Measurements from ENCODE around the gene MYBBP1A. TPM values are rescaled to one million over a fixed set of nuclear protein-coding genes. Genes with fewer than 3 reads are reported as not detected.

The MYBBP1A gene
- total RNA-seq, 5 donors from 2014 or later (not counting 1 experiment from before 2014, with no cell fraction given): 57.0 to 102 (median 94.2) TPM

DNA sequence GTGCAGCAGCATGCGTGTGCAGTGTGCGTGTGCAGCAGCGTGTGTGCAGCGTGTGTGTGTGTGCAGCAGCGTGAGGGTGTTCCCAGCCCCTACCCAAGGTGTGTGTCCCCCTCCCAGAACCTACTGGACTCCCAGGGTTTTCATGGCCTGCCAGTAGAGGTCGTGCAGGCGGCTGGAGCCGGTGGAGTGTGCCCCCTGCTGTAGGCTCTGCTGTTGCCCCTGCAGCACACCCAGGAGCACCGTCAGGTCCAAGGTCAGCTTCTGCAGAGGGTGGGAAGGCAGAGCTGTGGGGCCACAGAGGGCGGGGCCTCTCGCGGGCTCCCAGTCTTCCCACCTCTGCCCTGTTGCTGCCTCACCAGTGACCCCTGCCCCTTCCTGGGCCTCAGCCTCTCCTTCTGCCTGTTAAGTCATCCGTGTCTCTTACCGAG, 14.9 kb downstream of the MYBBP1A start:
- peaks cover 33 to 60% of the 10 kb centered on the region in 2 donors for H3K36me3 ChIP-seq (ENCODE audit: control insufficient read depth in 2 of 2, extremely low read depth in 1 of 2, insufficient read depth in 1 of 2, low read length in 1 of 2)
- Mint-ChIP-seq H3K9me3 (no peaks in the 10 kb centered on the region), H3K27ac (no peak overlapping the region), H3K36me3 (peaks cover 14% of the 10 kb centered on the region), H3K4me3 (no peak overlapping the region), H3K27me3 (no peaks in the 10 kb centered on the region), H3K4me1 (peaks cover 0 to 5% (median 1%) of the 10 kb centered on the region in 3 donors)
- DNase-seq (no peak), ATAC-seq (replicated peaks in 1 of 4) (no peak)
- H3K4me1 ChIP-seq (ENCODE audit: control insufficient read depth in 1 of 2, extremely low read depth in 1 of 2, insufficient read depth in 2 of 2, low read length in 2 of 2): no peaks in the 10 kb centered on the region
- no peaks in the 10 kb centered on the region for H3K9me3 ChIP-seq
- no peak overlapping the region for H3K27ac ChIP-seq (ENCODE audit: low read length)
- ChIA-PET CTCF (no interaction called here), POLR2A (no interaction called here)
- 84% methylated on average over 13 of the region's 14 CpGs for WGBS (ENCODE audit: insufficient coverage)
- H3K4me3 ChIP-seq (ENCODE audit: control insufficient read depth in 1 of 2, extremely low read depth in 1 of 2, low read length in 1 of 2): no peak overlapping the region
- H3K27me3 ChIP-seq (replicated peaks in 1 of 2; ENCODE audit: control insufficient read depth in 2 of 2, extremely low read depth in 1 of 2, insufficient read depth in 2 of 2, low read length in 1 of 2): peaks cover 0 to 3% of the 10 kb centered on the region in 2 experiments

- DNase-seq (no peak), ATAC-seq (replicated peaks in 1 of 4) (no peak)
- H3K9me3 ChIP-seq: no peaks in the 10 kb centered on the region
- POLR2A ChIA-PET: no interaction called here
- Mint-ChIP-seq H3K36me3 (peaks cover 14% of the 10 kb centered on the region), H3K4me1 (peaks cover 0 to 5% (median 1%) of the 10 kb centered on the region in 3 donors), H3K9me3 (no peaks in the 10 kb centered on the region), H3K27ac (no peak overlapping the region), H3K27me3 (no peaks in the 10 kb centered on the region), H3K4me3 (no peak overlapping the region)
- peaks cover 33 to 55% of the 10 kb centered on the region in 2 donors for H3K36me3 ChIP-seq (ENCODE audit: control insufficient read depth in 2 of 2, extremely low read depth in 1 of 2, insufficient read depth in 1 of 2, low read length in 1 of 2)
- H3K27ac ChIP-seq (ENCODE audit: low read length): no peak overlapping the region
- H3K27me3 ChIP-seq (replicated peaks in 1 of 2; ENCODE audit: control insufficient read depth in 2 of 2, extremely low read depth in 1 of 2, insufficient read depth in 2 of 2, low read length in 1 of 2): peaks cover 0 to 6% of the 10 kb centered on the region in 2 experiments
- CTCF ChIA-PET: interaction anchor here (0.6 kb wide), 2 partner anchors 117 to 121 kb away, joined by 3 read pairs; no protein-coding TSS in a partner anchor
- WGBS (ENCODE audit: insufficient coverage): over 99% methylated on average over 22 of the region's 26 CpGs
- no peaks in the 10 kb centered on the region for H3K4me1 ChIP-seq (ENCODE audit: control insufficient read depth in 1 of 2, extremely low read depth in 1 of 2, insufficient read depth in 2 of 2, low read length in 2 of 2)
- no peak overlapping the region for H3K4me3 ChIP-seq (ENCODE audit: control insufficient read depth in 1 of 2, extremely low read depth in 1 of 2, low read length in 1 of 2)
These were observed 15.5 kb downstream of the MYBBP1A start for GRCh38 chr17:4539576-4540223.

DNA sequence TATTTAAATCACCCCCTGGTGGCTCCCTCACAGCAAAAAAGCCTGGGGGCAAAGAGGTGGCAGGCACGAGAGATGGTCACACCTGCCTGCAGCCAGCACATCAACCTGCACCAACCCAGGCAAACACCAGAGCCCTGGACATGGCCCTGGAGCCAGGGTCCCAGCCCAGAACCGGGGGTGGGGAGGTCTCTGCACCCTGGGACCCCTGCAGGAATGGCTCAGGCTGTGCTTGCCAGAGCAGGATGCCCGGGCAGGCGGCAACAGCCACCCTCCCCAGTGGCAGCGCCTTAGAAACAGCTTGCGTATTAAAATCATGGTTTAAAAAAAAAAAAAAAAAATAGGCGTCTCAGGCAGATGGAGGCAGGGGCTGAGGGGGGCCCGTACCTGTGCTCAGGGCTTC, 16.2 kb downstream of the MYBBP1A start:
- H3K9me3 Mint-ChIP-seq: no peaks in the 10 kb centered on the region
- ATAC-seq (replicated peaks in 1 of 4) (no peak), DNase-seq (no peak)
- Histone ChIP-seq H3K4me1 (ENCODE audit: control insufficient read depth in 1 of 2, extremely low read depth in 1 of 2, insufficient read depth in 2 of 2, low read length in 2 of 2) (no peaks in the 10 kb centered on the region), H3K27ac (ENCODE audit: low read length) (no peak overlapping the region), H3K4me3 (ENCODE audit: control insufficient read depth in 1 of 2, extremely low read depth in 1 of 2, low read length in 1 of 2) (no peak overlapping the region), H3K36me3 (ENCODE audit: control insufficient read depth in 2 of 2, extremely low read depth in 1 of 2, insufficient read depth in 1 of 2, low read length in 1 of 2) (peaks cover 31 to 50% of the 10 kb centered on the region in 2 donors), H3K9me3 (no peaks in the 10 kb centered on the region), H3K27me3 (replicated peaks in 1 of 2; ENCODE audit: control insufficient read depth in 2 of 2, extremely low read depth in 1 of 2, insufficient read depth in 2 of 2, low read length in 1 of 2) (peaks cover 0 to 13% of the 10 kb centered on the region in 2 experiments)
- H3K4me3 Mint-ChIP-seq: no peak overlapping the region
- ChIA-PET POLR2A (no interaction called here), CTCF (interaction anchor here (0.6 kb wide), 2 partner anchors 116 to 121 kb away, joined by 3 read pairs; no protein-coding TSS in a partner anchor)
- peaks cover 14% of the 10 kb centered on the region for H3K36me3 Mint-ChIP-seq
- H3K27ac Mint-ChIP-seq: no peak overlapping the region
- 90% methylated on average over 3 of the region's 8 CpGs for WGBS (ENCODE audit: insufficient coverage)
- H3K27me3 Mint-ChIP-seq: no peaks in the 10 kb centered on the region
- H3K4me1 Mint-ChIP-seq: peaks cover 0 to 5% (median 1%) of the 10 kb centered on the region in 3 donors

- Mint-ChIP-seq H3K36me3 (peaks cover 14% of the 10 kb centered on the region), H3K27me3 (peaks cover 0 to 1% of the 10 kb centered on the region in 2 donors), H3K27ac (no peak overlapping the region), H3K4me1 (peaks cover 0 to 5% (median 1%) of the 10 kb centered on the region in 3 donors), H3K9me3 (no peaks in the 10 kb centered on the region), H3K4me3 (no peak overlapping the region)
- no peak for DNase-seq
- H3K36me3 ChIP-seq (ENCODE audit: control insufficient read depth in 2 of 2, extremely low read depth in 1 of 2, insufficient read depth in 1 of 2, low read length in 1 of 2): peaks cover 26 to 44% of the 10 kb centered on the region in 2 donors
- H3K9me3 ChIP-seq: no peaks in the 10 kb centered on the region
- ATAC-seq (replicated peaks in 1 of 4): no peak
- H3K4me3 ChIP-seq (ENCODE audit: control insufficient read depth in 1 of 2, extremely low read depth in 1 of 2, low read length in 1 of 2): no peak overlapping the region
- H3K27ac ChIP-seq (ENCODE audit: low read length): no peak overlapping the region
- 78% methylated on average over 4 of the region's 13 CpGs for WGBS (ENCODE audit: insufficient coverage)
- H3K4me1 ChIP-seq (ENCODE audit: control insufficient read depth in 1 of 2, extremely low read depth in 1 of 2, insufficient read depth in 2 of 2, low read length in 2 of 2): no peaks in the 10 kb centered on the region
- ChIA-PET POLR2A (no interaction called here), CTCF (no interaction called here)
- H3K27me3 ChIP-seq (replicated peaks in 1 of 2; ENCODE audit: control insufficient read depth in 2 of 2, extremely low read depth in 1 of 2, insufficient read depth in 2 of 2, low read length in 1 of 2): peaks cover 0 to 19% of the 10 kb centered on the region in 2 experiments
These were observed 16.8 kb downstream of the MYBBP1A start for GRCh38 chr17:4538236-4539002.

- H3K27me3 ChIP-seq (replicated peaks in 1 of 2; ENCODE audit: control insufficient read depth in 2 of 2, extremely low read depth in 1 of 2, insufficient read depth in 2 of 2, low read length in 1 of 2): peaks cover 0 to 26% of the 10 kb centered on the region in 2 experiments
- Mint-ChIP-seq H3K9me3 (no peaks in the 10 kb centered on the region), H3K27me3 (peaks cover 0 to 3% of the 10 kb centered on the region in 2 donors), H3K27ac (no peak overlapping the region), H3K36me3 (peaks cover 14% of the 10 kb centered on the region), H3K4me3 (no peak overlapping the region), H3K4me1 (peaks cover 0 to 5% (median 1%) of the 10 kb centered on the region in 3 donors)
- H3K4me1 ChIP-seq (ENCODE audit: control insufficient read depth in 1 of 2, extremely low read depth in 1 of 2, insufficient read depth in 2 of 2, low read length in 2 of 2): no peaks in the 10 kb centered on the region
- ChIA-PET POLR2A (no interaction called here), CTCF (no interaction called here)
- H3K9me3 ChIP-seq: no peaks in the 10 kb centered on the region
- 91% methylated on average over 18 of the region's 19 CpGs for WGBS (ENCODE audit: insufficient coverage)
- DNase-seq (no peak), ATAC-seq (replicated peaks in 1 of 4) (no peak)
- H3K27ac ChIP-seq (ENCODE audit: low read length): no peak overlapping the region
- H3K36me3 ChIP-seq (ENCODE audit: control insufficient read depth in 2 of 2, extremely low read depth in 1 of 2, insufficient read depth in 1 of 2, low read length in 1 of 2): peaks cover 24 to 37% of the 10 kb centered on the region in 2 donors
- no peak overlapping the region for H3K4me3 ChIP-seq (ENCODE audit: control insufficient read depth in 1 of 2, extremely low read depth in 1 of 2, low read length in 1 of 2)
These were observed 17.5 kb downstream of the MYBBP1A start for GRCh38 chr17:4537451-4538235.

GRCh38 chr17:4536742-4537411, 18.3 kb downstream of the MYBBP1A start:
- ATAC-seq (replicated peaks in 1 of 4) (no peak), DNase-seq (no peak)
- no peaks in the 10 kb centered on the region for H3K9me3 Mint-ChIP-seq
- H3K4me3 Mint-ChIP-seq: no peak overlapping the region
- CTCF ChIA-PET: no interaction called here
- H3K4me1 ChIP-seq (ENCODE audit: control insufficient read depth in 1 of 2, extremely low read depth in 1 of 2, insufficient read depth in 2 of 2, low read length in 2 of 2): no peaks in the 10 kb centered on the region
- no peak overlapping the region for H3K27ac ChIP-seq (ENCODE audit: low read length)
- 88% methylated on average over 6 of the region's 18 CpGs for WGBS (ENCODE audit: insufficient coverage)
- H3K36me3 ChIP-seq (ENCODE audit: control insufficient read depth in 2 of 2, extremely low read depth in 1 of 2, insufficient read depth in 1 of 2, low read length in 1 of 2): peaks cover 17 to 29% of the 10 kb centered on the region in 2 donors
- no peak overlapping the region for H3K27ac Mint-ChIP-seq
- H3K36me3 Mint-ChIP-seq: peaks cover 7% of the 10 kb centered on the region
- POLR2A ChIA-PET: no interaction called here
- peaks cover 0 to 34% of the 10 kb centered on the region in 2 experiments for H3K27me3 ChIP-seq (replicated peaks in 1 of 2; ENCODE audit: control insufficient read depth in 2 of 2, extremely low read depth in 1 of 2, insufficient read depth in 2 of 2, low read length in 1 of 2)
- H3K9me3 ChIP-seq: no peaks in the 10 kb centered on the region
- peaks cover 6 to 7% of the 10 kb centered on the region in 2 donors for H3K27me3 Mint-ChIP-seq
- H3K4me3 ChIP-seq (ENCODE audit: control insufficient read depth in 1 of 2, extremely low read depth in 1 of 2, low read length in 1 of 2): no peak overlapping the region
- H3K4me1 Mint-ChIP-seq: peaks cover 0 to 5% (median 1%) of the 10 kb centered on the region in 3 donors

All from T-cell (primary cell).